HG02970 (cell line): ENCODE results near the gene KYNU.
"Not testable (repeated sequence)": the region's sequence is repeated elsewhere in the genome, so short reads cannot be mapped to it uniquely, and the experiment has no call there.

ENCODE experiments used
- ATAC-seq: cut with Tn5 transposase; IDR thresholded peaks from one replicate; pipeline ENCODE4 v1.9.1; 2021; ENCODE audit warnings: mild to moderate bottlenecking, moderate library complexity, moderate number of reproducible peaks; ENCODE audit not compliant: unreplicated experiment, low FRiP score

The KYNU gene

DNA sequence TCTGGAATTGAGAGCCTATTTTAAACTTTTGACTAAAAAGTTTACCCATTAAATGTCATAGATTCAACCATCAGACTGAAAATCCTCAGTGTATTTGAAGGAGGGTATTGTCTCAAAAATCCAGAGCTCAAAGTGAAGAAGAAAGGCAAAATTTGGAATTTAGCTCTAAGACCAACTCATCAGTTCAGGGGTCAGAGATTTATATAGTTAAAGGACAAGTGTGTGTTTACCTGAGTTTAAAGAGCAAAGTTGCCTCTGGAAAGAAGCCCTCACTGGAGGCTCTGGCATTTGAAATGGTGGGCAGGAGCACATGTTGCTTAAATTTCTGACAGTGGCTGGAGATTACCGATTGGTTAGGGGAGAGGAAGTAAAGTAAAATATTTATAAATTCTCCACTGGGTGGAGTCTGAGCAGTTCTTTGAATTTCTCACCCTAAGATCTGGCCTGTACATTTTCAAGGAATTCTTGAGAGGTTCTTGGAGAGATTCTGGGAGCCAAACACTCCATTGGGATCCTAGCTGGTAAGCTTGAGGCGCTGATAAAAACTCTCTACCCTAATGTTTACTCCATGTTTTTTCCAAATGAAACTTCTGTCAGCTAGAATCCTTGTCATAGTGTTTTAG, at the start of gene KYNU:
TSS of gene KYNU (plus strand) at position 449 of the 623 bp plus-strand sequence. CDS start 7,704 bp downstream, outside the sequence.
- ATAC-seq = peak; percentile 44

- ATAC-seq = no peak
Observed at GRCh38 chr2:142834021-142834420, 43.4 kb upstream of the KYNU start.

GRCh38 chr2:142840436-142840835, 37.0 kb upstream of the KYNU start:
- ATAC-seq = no peak

DNA sequence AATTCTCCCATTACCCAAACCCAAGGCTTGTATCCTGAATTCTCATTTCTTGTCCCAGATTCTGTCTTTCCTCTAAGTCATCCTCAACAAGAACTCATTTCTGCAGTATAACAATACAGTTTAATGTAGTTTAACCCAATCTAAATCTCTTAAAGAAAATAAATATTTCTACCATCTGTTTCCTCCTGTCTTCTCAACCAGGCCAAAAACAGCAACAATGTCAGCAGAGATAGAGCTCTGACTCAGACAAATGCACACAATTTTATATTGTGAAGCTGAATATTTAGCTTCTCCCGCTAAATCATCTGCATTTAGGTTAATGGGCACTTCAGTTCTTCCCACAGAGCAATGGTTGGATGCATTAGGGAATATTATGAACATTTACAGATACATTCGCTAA, 35.7 kb upstream of the KYNU start:
- ATAC-seq = no peak

DNA sequence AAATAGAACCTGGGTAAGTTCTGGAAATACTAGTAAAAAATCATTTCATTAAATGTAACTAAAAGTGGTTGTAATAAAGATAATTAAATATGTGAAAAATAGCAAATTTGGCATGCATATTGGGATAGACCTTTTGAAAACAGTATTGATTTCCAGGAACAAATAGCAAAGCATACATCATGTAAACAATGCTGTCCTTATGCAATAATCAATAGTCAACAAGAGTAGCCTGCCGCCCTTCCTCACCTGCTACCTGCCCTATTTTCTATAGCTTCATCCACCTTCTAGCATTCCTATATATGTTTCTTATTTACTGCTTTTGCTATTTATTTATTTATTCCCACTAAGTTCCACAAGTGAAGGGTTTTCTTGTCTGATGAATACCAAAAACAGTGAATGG, 35.1 kb upstream of the KYNU start:
- no peak for ATAC-seq

- no peak for ATAC-seq
Observed at GRCh38 chr2:142843731-142844130, 33.7 kb upstream of the KYNU start.

- ATAC-seq = no peak
Observed at GRCh38 chr2:142848023-142848606, 29.3 kb upstream of the KYNU start.

GRCh38 chr2:142849820-142850219, 27.6 kb upstream of the KYNU start:
- no peak for ATAC-seq

DNA sequence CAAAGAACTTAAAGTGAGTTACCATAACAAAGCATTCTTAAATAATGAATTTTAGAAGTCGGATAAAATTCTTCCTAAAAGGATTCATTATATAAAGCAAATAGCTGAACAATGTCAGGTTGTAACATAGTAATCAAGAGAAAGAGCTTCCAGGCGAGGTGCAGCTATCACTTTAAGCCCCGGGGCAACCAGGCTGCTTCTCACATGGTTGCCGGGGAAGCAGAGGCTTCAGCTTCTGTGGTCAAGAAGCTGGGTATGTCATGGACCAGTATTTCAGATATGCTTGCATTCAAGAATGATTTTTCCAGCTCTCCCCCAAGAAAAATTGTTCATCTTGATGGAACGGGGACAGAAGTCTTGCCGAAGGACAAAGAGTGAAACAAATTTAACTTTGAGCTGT, 23.6 kb upstream of the KYNU start:
- no peak for ATAC-seq

DNA sequence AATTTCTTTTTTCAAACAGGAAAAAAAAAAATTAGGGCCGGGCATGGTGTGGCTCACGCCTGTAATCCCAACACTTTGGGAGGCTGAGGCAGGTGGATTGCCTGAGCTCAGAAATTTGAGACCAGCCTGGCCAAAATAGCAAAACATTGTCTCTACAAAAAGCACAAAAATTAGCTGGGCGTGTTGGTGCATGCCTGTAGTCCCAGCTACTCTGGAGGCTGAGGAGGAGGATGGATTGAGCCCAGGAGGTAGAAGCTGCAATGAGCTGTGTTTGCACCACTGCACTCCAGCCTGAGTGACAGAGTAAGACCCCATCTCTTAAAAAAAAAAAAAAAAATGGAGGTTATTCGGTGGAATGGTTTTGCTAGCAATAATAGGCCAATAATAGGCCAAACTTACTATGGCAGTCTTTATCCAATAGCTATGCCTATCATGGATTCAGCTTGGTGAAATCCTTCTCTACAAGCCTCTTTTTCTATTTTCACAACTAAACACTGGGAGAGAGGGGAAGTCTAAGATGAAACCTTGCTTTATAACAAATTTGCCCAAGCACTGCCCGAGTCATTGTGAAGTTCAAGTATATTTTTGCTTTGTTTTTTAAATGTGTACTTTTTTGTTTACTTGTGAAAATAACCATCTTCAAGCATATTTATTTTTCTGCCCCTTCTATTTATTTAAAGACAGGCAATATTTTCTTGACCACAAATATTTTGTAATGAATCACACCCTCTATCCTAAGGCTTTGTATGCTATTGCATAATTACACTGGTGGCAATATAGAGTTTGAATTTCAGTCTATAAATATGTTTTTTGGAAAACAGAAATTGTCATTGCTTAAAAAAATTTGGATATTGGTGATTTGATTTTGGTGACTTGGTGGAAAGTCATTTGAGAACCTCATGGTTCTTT, 20.0 kb upstream of the KYNU start:
- ATAC-seq = no peak

- ATAC-seq = no peak
Observed at GRCh38 chr2:142858961-142859360, 18.5 kb upstream of the KYNU start.

- ATAC-seq = no peak
Observed at GRCh38 chr2:142862299-142862698, 15.2 kb upstream of the KYNU start.

DNA sequence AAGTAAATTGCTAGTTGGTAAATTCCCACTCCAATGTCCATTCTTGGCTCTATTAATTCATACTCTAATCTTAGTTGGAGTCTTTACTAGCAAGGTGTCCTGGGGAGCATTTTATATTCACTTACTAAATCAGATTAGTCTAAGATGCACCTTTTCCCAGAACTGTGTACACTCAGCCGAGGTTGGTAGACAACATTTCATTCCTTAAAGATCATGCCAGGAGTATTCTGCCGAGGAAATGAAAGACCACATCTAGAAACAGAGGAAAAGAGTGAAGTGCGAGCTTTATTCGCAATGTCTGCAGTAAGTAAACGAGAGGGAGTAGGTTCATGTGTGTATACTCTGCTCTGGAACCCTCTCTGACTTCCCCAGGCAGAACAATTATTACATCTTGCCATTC, 14.6 kb upstream of the KYNU start:
- ATAC-seq = no peak

- no peak for ATAC-seq
Observed at GRCh38 chr2:142863485-142863961, 13.9 kb upstream of the KYNU start.

GRCh38 chr2:142864605-142865004, 12.9 kb upstream of the KYNU start:
- not testable (repeated sequence) for ATAC-seq

- peak; percentile 97 for ATAC-seq
Observed at GRCh38 chr2:142865924-142866323, 11.5 kb upstream of the KYNU start.

DNA sequence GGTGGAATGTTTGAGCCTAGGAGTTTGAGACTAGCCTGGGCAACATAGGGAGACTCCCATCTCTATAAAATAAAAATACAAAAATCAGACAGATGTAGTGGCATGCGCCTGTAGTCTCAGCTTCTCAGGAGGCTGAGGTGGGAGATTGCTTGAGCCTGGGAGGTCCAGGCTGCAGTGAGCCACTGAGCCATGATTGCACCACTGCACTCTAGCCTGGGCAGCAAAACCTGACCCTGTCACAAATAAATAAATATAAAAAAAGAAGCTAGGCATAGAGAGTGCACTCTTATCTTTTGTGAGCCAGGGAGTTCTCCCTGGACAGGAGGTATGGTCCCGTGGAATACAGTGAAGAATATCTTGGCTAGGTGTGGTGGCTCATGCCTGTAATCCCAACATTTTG, 11.0 kb upstream of the KYNU start:
- ATAC-seq = peak; percentile 11

- ATAC-seq = no peak
Observed at GRCh38 chr2:142867136-142867535, 10.3 kb upstream of the KYNU start.

DNA sequence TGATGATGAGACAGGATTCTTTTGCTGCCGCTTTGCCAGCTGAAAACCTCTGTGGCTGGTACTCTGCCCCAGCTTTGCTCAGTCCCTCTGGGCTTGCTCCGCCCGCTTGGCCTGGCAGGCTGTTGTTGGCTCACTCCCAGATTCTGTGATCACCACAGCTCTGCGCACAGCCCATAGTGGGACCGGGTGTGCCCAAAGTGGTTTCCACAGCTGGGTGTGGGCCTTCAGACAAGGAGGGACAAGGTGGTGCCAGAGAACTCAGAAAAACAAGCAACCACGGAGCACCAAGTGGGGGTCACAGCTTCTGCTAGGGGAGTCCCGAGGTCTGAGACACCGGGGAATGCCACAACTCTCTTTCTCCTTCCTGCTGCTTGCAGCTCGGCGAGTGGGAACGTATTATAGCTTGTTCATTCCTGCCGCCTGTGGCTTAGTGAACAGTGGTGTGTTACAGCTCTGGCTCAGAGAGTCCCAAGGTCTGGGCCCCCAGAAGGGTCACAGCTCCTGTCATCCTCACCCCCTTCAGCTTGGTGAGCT, 9.2 kb upstream of the KYNU start:
- ATAC-seq = no peak

- ATAC-seq = not testable (repeated sequence)
Observed at GRCh38 chr2:142869065-142869460, 8.4 kb upstream of the KYNU start.

DNA sequence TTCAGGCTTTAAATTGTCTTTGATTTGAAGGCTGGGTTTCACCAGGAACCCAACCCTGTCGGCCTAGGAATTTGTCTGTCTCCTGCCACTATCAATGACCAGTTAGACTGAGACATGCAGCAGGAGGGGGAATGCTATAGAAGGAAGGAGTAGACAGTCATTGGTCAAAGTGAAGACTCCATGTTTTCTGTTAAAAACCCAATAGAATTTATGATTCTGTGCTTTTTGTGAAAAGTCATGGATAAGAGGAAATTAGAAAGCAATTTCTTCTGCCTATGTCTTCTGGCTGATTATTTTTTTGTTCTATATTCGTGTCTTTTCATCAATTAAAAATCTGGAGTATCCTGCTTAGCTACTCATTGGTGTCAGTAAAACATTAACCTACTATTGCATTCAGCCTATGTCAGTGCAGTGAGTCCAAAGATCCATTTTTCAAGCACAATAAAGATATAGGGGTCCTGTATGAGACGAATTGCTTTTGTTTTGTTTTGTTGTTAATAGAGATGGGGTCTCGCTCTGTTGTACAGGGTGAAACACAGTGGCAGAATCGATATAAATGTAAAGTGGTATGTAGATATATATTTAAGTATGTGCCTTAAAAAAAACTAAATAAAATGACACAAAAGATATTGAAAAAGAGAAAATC, 7.9 kb upstream of the KYNU start:
- no peak for ATAC-seq
